GM12878 (cell line): ENCODE measurements around the gene BARD1. TPM values are rescaled to one million over a fixed set of nuclear protein-coding genes. Genes with fewer than 3 reads are reported as not detected.
A peak's percentile ranks its signal among the peaks of the same experiment; 100 is the strongest.

ENCODE experiments used
- ATAC-seq: fragments of 200-7000 bp; cut with Tn5 transposase; 3 replicates; pipeline ENCODE4 v1.9.1; 2020; ENCODE audit warnings: mild to moderate bottlenecking, moderate library complexity
- BruUV-seq: library from RNA; stranded (reverse); fragments of 400-500 nt; replicated peaks from 2 replicates; lab custom pipeline; 2021; lab: Mats Ljungman, UMichigan
- CTCF ChIA-PET: fragments of 300-600 bp; sonication (Branson Sonifier 250); formaldehyde crosslinking; extraction: SDS; loops from one replicate; lab custom pipeline; 2021; ENCODE audit warnings: inconsistent platforms; lab: Yijun Ruan, JAX
- POLR2A ChIA-PET: fragments of 350-600 bp; formaldehyde crosslinking; extraction: SDS; loops from one replicate; lab custom pipeline; 2021; ENCODE audit warnings: inconsistent platforms; lab: Charles Lee
- RAD21 ChIA-PET: fragments of 300-600 bp; sonication (Branson Sonifier 250); formaldehyde crosslinking; loops from one replicate; lab custom pipeline; 2023; ENCODE audit warnings: antibody characterized with exemption; ENCODE audit not compliant: unreplicated experiment; lab: Charles Lee
- SMC1A ChIA-PET: fragments of 300-600 bp; sonication (Branson Sonifier 250); formaldehyde crosslinking; loops from one replicate; lab custom pipeline; 2023; ENCODE audit not compliant: unreplicated experiment, uncharacterized antibody; lab: Charles Lee
- DNase-seq: peaks from one replicate; pipeline ENCODE4 v3.0.0-alpha.2; 2011; ENCODE audit warnings: low read depth, low spot score
- FAIRE-seq: peaks from 3 replicates; lab custom pipeline; 2011; peaks lifted over from hg19 to GRCh38; lab: Jason Lieb, UNC
- H2AFZ ChIP-seq: 2 replicates; pipeline ENCODE4 v1.6.0; 2011; ENCODE audit warnings: low read depth, low read length, control low read depth; ENCODE audit not compliant: control insufficient read depth
- H3K27ac ChIP-seq: 2 replicates; pipeline ENCODE4 v1.5.1; 2011; ENCODE audit warnings: control low read depth; ENCODE audit not compliant: control insufficient read depth, insufficient read depth
- H3K27me3 ChIP-seq, 2 experiments: replicated peaks in 1 of 2; 2 replicates each; pipeline versions ENCODE4 v1.6.0 to v1.6.1; 2011; ENCODE audit warnings: low read length in 1 of 2; ENCODE audit not compliant: control insufficient read depth in 2 of 2, insufficient read depth in 2 of 2
- H3K36me3 ChIP-seq, 2 experiments: 2 replicates each; pipeline ENCODE4 v1.5.1; 2011; ENCODE audit warnings: low read length in 1 of 2; ENCODE audit not compliant: control insufficient read depth in 2 of 2, insufficient read depth in 2 of 2
- H3K4me1 ChIP-seq: 2 replicates; pipeline ENCODE4 v1.6.1; 2011; ENCODE audit warnings: mild to moderate bottlenecking, low read length, moderate library complexity, mixed read lengths; ENCODE audit not compliant: control insufficient read depth, insufficient read depth
- H3K4me2 ChIP-seq: 2 replicates; pipeline ENCODE4 v1.6.0; 2011; ENCODE audit warnings: control low read depth; ENCODE audit not compliant: control insufficient read depth, insufficient read depth
- H3K4me3 ChIP-seq: fragments of 200-600 bp; sonication (generic); 2 replicates; pipeline ENCODE4 v1.5.1; 2016
- H3K79me2 ChIP-seq: 2 replicates; pipeline ENCODE4 v1.6.0; 2011; ENCODE audit warnings: low read length; ENCODE audit not compliant: control insufficient read depth, insufficient read depth
- H3K9ac ChIP-seq: 2 replicates; pipeline ENCODE4 v1.8.0; 2011; ENCODE audit warnings: low read length, control low read depth, mixed read lengths; ENCODE audit not compliant: control insufficient read depth, insufficient read depth
- H3K9me3 ChIP-seq: replicated peaks from 3 replicates; pipeline ENCODE4 v1.5.1; 2011; ENCODE audit warnings: mild to moderate bottlenecking, low read length; ENCODE audit not compliant: control insufficient read depth, insufficient read depth
- H4K20me1 ChIP-seq: 2 replicates; pipeline ENCODE4 v1.6.0; 2011; ENCODE audit not compliant: control insufficient read depth, insufficient read depth
- ATF7 ChIP-seq: fragments of 450-650 bp; IDR thresholded peaks from 2 replicates; pipeline ENCODE4 v1.6.1; 2016; ENCODE audit warnings: low read depth, mild to moderate bottlenecking
- RCOR1 ChIP-seq: conservative IDR thresholded peaks from 2 replicates; pipeline ENCODE4 v1.6.1; 2012; ENCODE audit warnings: low read depth, low read length, improper control_type of control experiment
- REST ChIP-seq: IDR thresholded peaks from 2 replicates; pipeline ENCODE4 v1.6.1; 2012; ENCODE audit warnings: mild to moderate bottlenecking, low read depth, low read length
- SPI1 ChIP-seq: IDR thresholded peaks from 2 replicates; pipeline ENCODE4 v1.6.1; 2011; ENCODE audit warnings: low read depth, mild to moderate bottlenecking, low read length, moderate library complexity, borderline replicate concordance; ENCODE audit not compliant: insufficient read depth
- WGBS: methylation state at CpG from one replicate; pipeline ENCODE4 v1.1.6; 2016; ENCODE audit warnings: low lambda C conversion rate; ENCODE audit not compliant: insufficient replicate concordance, insufficient coverage; ENCODE audit errors: missing lambda C conversion rate; 5-methylcytosine and 5-hydroxymethylcytosine counted together
- in situ Hi-C: fragments of 300-500 bp; cut with MboI; formaldehyde crosslinking; loops from 9 replicates; pipeline ENCODE4 v1.14.3; 2018; ENCODE audit warnings: mixed read lengths
- intact Hi-C: fragments of 100-400 bp; cut with micrococcal nuclease; formaldehyde crosslinking; loops from one replicate; pipeline ENCODE4 v1.14.2; 2022; ENCODE audit not compliant: unreplicated experiment
- polyA plus RNA-seq, 11 experiments: library from polyadenylated mRNA; depleted of rRNA in 4 of 11; unstranded in 6 of 11; stranded (reverse) in 5 of 11; fragments of >200 nt; fragmentation: Nextera tagmentation in 4 of 11; fragmentation: Illumina TruSeq in 1 of 11; extraction: Ambion mirVana in 4 of 11; extraction: Trizol in 1 of 11; gene quantifications; 1 replicate in 1 of 11; 2 replicates in 10 of 11; pipeline versions ENCODE4 v1.2.1 to v1.2.3, GENCODE V29; 2011 to 2016; ENCODE audit warnings: inconsistent platforms in 2 of 11, missing spikeins in 2 of 11, low read depth in 1 of 11
- total RNA-seq, 4 experiments: library from RNA; depleted of rRNA in 3 of 4; stranded (reverse); fragments of >200 nt in 3 of 4; fragmentation: Illumina TruSeq in 1 of 4; extraction: Trizol in 1 of 4; gene quantifications; 2 replicates each; pipeline versions ENCODE4 v1.2.1 to v1.2.3, GENCODE V29; 2013 to 2021

BARD1 gene
- total and polyA plus RNA-seq, 10 of the 15 experiments (the other 5 are each of a cell fraction or from before 2014, with no cell fraction given): 15.3 to 45.7 (median 31.6) TPM

DNA sequence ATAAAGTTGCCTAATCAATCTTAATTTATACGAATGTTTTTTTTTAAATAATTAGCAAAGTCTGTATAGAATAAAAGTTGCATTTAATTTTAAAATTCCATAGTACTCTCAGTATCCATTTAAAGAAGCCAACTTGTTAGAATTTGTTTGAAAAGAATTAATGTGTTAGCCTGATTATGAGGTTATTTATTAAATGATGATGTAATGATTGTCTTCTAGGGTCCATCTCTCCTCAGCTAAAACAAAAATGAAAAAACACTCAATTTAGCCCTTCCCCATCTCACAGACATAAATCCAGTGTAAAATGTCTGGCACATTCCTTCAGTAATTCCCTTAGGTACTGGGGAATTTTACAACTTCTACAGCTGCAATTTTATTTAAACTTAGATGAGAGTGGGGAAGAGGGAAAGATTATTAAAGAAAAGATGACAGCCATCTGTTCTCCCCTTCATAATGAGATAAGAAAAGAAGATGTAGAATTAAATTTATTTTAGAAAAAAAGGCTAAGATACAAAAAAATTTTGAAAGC lies 68.6 kb downstream of the BARD1 start:
- DNase-seq: no peak
- Histone ChIP-seq H3K4me2 (no peak overlapping the region), H3K4me1 (peaks cover 12% of the 10 kb centered on the region), H3K36me3 (peaks cover 0 to 12% of the 10 kb centered on the region in 2 experiments), H3K4me3 (no peak overlapping the region), H4K20me1 (no peaks in the 10 kb centered on the region), H3K27me3 (no peaks in the 10 kb centered on the region), H3K27ac (no peak overlapping the region), H3K9me3 (no peaks in the 10 kb centered on the region; the same call in 1 of the 3 replicates), H3K79me2 (peaks cover 4% of the 10 kb centered on the region), H3K9ac (no peak overlapping the region), H2AFZ (no peak overlapping the region)
- BruUV-seq: no TSS peak
- RAD21 ChIA-PET: no interaction called here
- FAIRE-seq: no peak
- in situ Hi-C loops: loop anchor here (25.0 kb wide), 2 partner anchors 1504 to 1729 kb away; no protein-coding TSS in a partner anchor
- SMC1A ChIA-PET: interaction anchor here (0.7 to 2.1 kb wide), 5 partner anchors 9 to 605 kb away, joined by 3 to 14 read pairs (median 4); no protein-coding TSS in a partner anchor
- ATAC-seq: no peak
- intact Hi-C loops: no loop called here
- 100% methylated on average over 1 of the region's 1 CpG for WGBS
- TF ChIP-seq RCOR1 (no peak), REST (no peak), ATF7 (peak; percentile 77), SPI1 (no peak)
- POLR2A ChIA-PET: no interaction called here
- CTCF ChIA-PET: interaction anchor here (0.7 to 1.6 kb wide), 4 partner anchors 62 to 267 kb away, joined by 3 read pairs; no protein-coding TSS in a partner anchor
